ENCODE measurements around the gene ZKSCAN3. TPM values are rescaled to one million over a fixed set of nuclear protein-coding genes. Genes with fewer than 3 reads are reported as not detected.
"Not testable (repeated sequence)": the region's sequence is repeated elsewhere in the genome, so short reads cannot be mapped to it uniquely, and the experiment has no call there.

Gene ZKSCAN3
- total RNA-seq, 3 donors from 2014 or later: 3.4 to 6.4 (median 3.6) TPM

GRCh38 chr6:28401172-28401571 is 51.4 kb downstream of the ZKSCAN3 start:
- H3K27ac ChIP-seq: no peak overlapping the region
- H3K4me1 ChIP-seq: peaks cover 0 to 14% of the 10 kb centered on the region in 2 donors
- no peaks in the 10 kb centered on the region for H3K36me3 ChIP-seq
- no peaks in the 10 kb centered on the region for H3K9me3 ChIP-seq
- H3K4me3 ChIP-seq: no peak overlapping the region
- no peak for TF ChIP-seq POLR2A (IDR thresholded peaks at IDR 0.05)
- no peak for TF ChIP-seq CTCF (IDR thresholded peaks at IDR 0.05)
- TF ChIP-seq POLR2AphosphoS5 (IDR thresholded peaks at IDR 0.05): no peak
- H3K27me3 ChIP-seq: no peaks in the 10 kb centered on the region
- intact Hi-C loops (cut with DNase I; ENCODE audit: low total_unique reads): no loop called here
- no peak for DNase-seq (ENCODE audit: low spot score in 2 of 2)

- Histone ChIP-seq H3K27me3 (no peaks in the 10 kb centered on the region), H3K9me3 (no peaks in the 10 kb centered on the region), H3K36me3 (no peaks in the 10 kb centered on the region), H3K27ac (no peak overlapping the region), H3K4me1 (peaks cover 0 to 11% of the 10 kb centered on the region in 2 donors), H3K4me3 (no peak overlapping the region)
- intact Hi-C loops (cut with DNase I; ENCODE audit: low total_unique reads): no loop called here
- no peak for TF ChIP-seq CTCF (IDR thresholded peaks at IDR 0.05)
- TF ChIP-seq POLR2A (IDR thresholded peaks at IDR 0.05): no peak
- no peak for TF ChIP-seq POLR2AphosphoS5 (IDR thresholded peaks at IDR 0.05)
- DNase-seq (ENCODE audit: low spot score in 2 of 2): no peak
Observed at GRCh38 chr6:28402197-28402596, 52.5 kb downstream of the ZKSCAN3 start.

- intact Hi-C loops (cut with DNase I; ENCODE audit: low total_unique reads): not testable (repeated sequence)
Observed at GRCh38 chr6:28403923-28404322, 54.2 kb downstream of the ZKSCAN3 start.

GRCh38 chr6:28407401-28407800 is 57.7 kb downstream of the ZKSCAN3 start:
- H3K9me3 ChIP-seq: peaks cover 0 to 9% of the 10 kb centered on the region in 2 donors
- H3K27me3 ChIP-seq: no peaks in the 10 kb centered on the region
- H3K4me3 ChIP-seq: no peak overlapping the region
- intact Hi-C loops (cut with DNase I; ENCODE audit: low total_unique reads): no loop called here
- no peaks in the 10 kb centered on the region for H3K36me3 ChIP-seq
- no peak for DNase-seq (ENCODE audit: low spot score in 2 of 2)
- TF ChIP-seq POLR2AphosphoS5 (IDR thresholded peaks at IDR 0.05) (no peak), CTCF (IDR thresholded peaks at IDR 0.05) (no peak), POLR2A (IDR thresholded peaks at IDR 0.05) (no peak)
- H3K27ac ChIP-seq: no peak overlapping the region
- H3K4me1 ChIP-seq: no peaks in the 10 kb centered on the region

More at GRCh38 chr6:28403923-28404322, 54.2 kb downstream of the ZKSCAN3 start:
- not testable (repeated sequence) for H3K4me3 ChIP-seq; H3K27me3 ChIP-seq; H3K4me1 ChIP-seq; H3K36me3 ChIP-seq; H3K27ac ChIP-seq; DNase-seq (ENCODE audit: low spot score in 2 of 2); H3K9me3 ChIP-seq

- intact Hi-C loops (cut with DNase I; ENCODE audit: low total_unique reads): no loop called here
- Histone ChIP-seq H3K4me3 (no peak overlapping the region), H3K36me3 (no peaks in the 10 kb centered on the region), H3K27ac (no peak overlapping the region), H3K9me3 (peaks cover 0 to 9% of the 10 kb centered on the region in 2 donors), H3K27me3 (no peaks in the 10 kb centered on the region), H3K4me1 (no peaks in the 10 kb centered on the region)
- no peak for DNase-seq (ENCODE audit: low spot score in 2 of 2)
- TF ChIP-seq POLR2A (IDR thresholded peaks at IDR 0.05) (no peak), CTCF (IDR thresholded peaks at IDR 0.05) (no peak), POLR2AphosphoS5 (IDR thresholded peaks at IDR 0.05) (no peak)
Observed at GRCh38 chr6:28408076-28408802, 58.5 kb downstream of the ZKSCAN3 start.
